Neural crest cell (in vitro differentiated cells): Measurements from ENCODE around the gene TMEM9. TPM values are rescaled to one million over a fixed set of nuclear protein-coding genes. Genes with fewer than 3 reads are reported as not detected.

Experiments
- DNase-seq: peaks from one replicate; pipeline ENCODE4 v3.0.0; 2021; ENCODE audit warnings: low read depth, mixed read lengths, low spot score
- H3K27ac Mint-ChIP-seq: one replicate; pipeline ENCODE4 v1.8.0; 2021; ENCODE audit warnings: mild to moderate bottlenecking, mixed read lengths; ENCODE audit not compliant: unreplicated experiment
- H3K27me3 Mint-ChIP-seq: 2 replicates; pipeline ENCODE4 v1.8.0; 2021; ENCODE audit warnings: low read depth, mild to moderate bottlenecking, mixed read lengths
- H3K36me3 Mint-ChIP-seq: 2 replicates; pipeline ENCODE4 v1.8.0; 2021; ENCODE audit warnings: low read depth, mild to moderate bottlenecking, mixed read lengths
- H3K4me1 Mint-ChIP-seq: 2 replicates; pipeline ENCODE4 v1.8.0; 2021; ENCODE audit warnings: mixed read lengths
- H3K4me3 Mint-ChIP-seq: one replicate; pipeline ENCODE4 v1.8.0; 2021; ENCODE audit warnings: mild to moderate bottlenecking, mixed read lengths
- H3K9me3 Mint-ChIP-seq: 2 replicates; pipeline ENCODE4 v1.8.0; 2021; ENCODE audit warnings: mixed read lengths
- CTCF ChIP-seq: fragments of 200-600 bp; sonication (generic); conservative IDR thresholded peaks from 2 replicates; pipeline ENCODE4 v1.5.0; 2021; ENCODE audit warnings: antibody characterized with exemption, mild to moderate bottlenecking
- total RNA-seq: library from RNA; stranded (reverse); gene quantifications from 2 replicates; pipeline ENCODE4 v1.2.1, GENCODE V29; 2021

Gene TMEM9
- total RNA-seq, 1 donor from 2014 or later, result 89.4 TPM

GRCh38 chr1:201094832-201095231 is 59.4 kb downstream of the TMEM9 start:
- Mint-ChIP-seq H3K27ac (no peak overlapping the region), H3K9me3 (no peaks in the 10 kb centered on the region), H3K4me1 (peaks cover 21% of the 10 kb centered on the region), H3K36me3 (no peaks in the 10 kb centered on the region), H3K4me3 (no peak overlapping the region), H3K27me3 (no peaks in the 10 kb centered on the region)
- TF ChIP-seq CTCF, result no peak
- DNase-seq, result no peak

- no peak for TF ChIP-seq CTCF
- H3K4me3 Mint-ChIP-seq, result no peak overlapping the region
- peak overlapping the region; percentile 72 for H3K27ac Mint-ChIP-seq
- no peaks in the 10 kb centered on the region for H3K27me3 Mint-ChIP-seq
- H3K9me3 Mint-ChIP-seq, result no peaks in the 10 kb centered on the region
- peaks cover 23% of the 10 kb centered on the region for H3K4me1 Mint-ChIP-seq
- no peaks in the 10 kb centered on the region for H3K36me3 Mint-ChIP-seq
- DNase-seq, result no peak
These were observed 60.3 kb downstream of the TMEM9 start for GRCh38 chr1:201093962-201094361.

DNA sequence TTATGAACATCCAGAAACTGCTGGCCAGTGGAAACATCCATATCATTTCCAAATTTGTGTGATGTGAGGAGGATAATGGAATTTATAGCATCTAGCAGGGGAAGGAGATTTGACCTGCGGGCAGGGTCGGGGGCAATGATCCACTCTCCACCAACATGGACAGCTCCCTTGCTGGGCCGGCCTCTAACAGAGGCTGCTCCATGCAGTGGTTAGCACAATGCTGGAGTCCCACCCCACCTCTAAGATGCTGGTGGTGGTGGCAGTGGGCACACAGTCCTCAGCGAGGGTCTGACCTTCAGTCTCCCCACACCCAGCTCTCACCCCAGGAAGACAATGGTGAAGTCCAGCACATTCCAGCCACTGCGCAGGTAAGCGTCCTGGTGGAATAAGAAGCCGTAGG is 60.7 kb downstream of the TMEM9 start:
- no peaks in the 10 kb centered on the region for H3K9me3 Mint-ChIP-seq
- H3K27ac Mint-ChIP-seq, result no peak overlapping the region
- peaks cover 23% of the 10 kb centered on the region for H3K4me1 Mint-ChIP-seq
- TF ChIP-seq CTCF, result no peak
- DNase-seq, result no peak
- H3K36me3 Mint-ChIP-seq, result no peaks in the 10 kb centered on the region
- no peak overlapping the region for H3K4me3 Mint-ChIP-seq
- no peaks in the 10 kb centered on the region for H3K27me3 Mint-ChIP-seq

DNA sequence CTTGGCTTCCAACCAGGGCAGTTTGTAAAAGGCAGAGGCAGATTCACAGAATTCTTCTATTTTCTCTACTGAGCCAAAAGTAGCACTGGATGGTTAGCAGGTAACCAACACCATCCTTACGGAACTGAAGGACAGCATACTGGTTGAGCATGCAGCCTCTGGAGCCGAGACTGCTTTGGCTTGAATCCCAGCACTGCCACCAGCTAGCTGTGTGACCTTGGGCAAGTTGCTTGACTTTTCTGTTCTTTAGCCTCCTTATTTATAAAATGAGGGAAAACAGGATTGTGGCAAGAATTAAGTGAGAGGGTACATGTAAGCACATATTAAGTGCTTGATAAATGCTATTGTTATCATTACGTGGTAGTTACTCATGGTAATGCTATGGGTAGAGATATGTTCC is 61.5 kb downstream of the TMEM9 start:
- no peak for TF ChIP-seq CTCF
- Mint-ChIP-seq H3K4me3 (no peak overlapping the region), H3K4me1 (peaks cover 18% of the 10 kb centered on the region), H3K27me3 (no peaks in the 10 kb centered on the region), H3K36me3 (no peaks in the 10 kb centered on the region), H3K9me3 (no peaks in the 10 kb centered on the region), H3K27ac (no peak overlapping the region)
- no peak for DNase-seq

DNA sequence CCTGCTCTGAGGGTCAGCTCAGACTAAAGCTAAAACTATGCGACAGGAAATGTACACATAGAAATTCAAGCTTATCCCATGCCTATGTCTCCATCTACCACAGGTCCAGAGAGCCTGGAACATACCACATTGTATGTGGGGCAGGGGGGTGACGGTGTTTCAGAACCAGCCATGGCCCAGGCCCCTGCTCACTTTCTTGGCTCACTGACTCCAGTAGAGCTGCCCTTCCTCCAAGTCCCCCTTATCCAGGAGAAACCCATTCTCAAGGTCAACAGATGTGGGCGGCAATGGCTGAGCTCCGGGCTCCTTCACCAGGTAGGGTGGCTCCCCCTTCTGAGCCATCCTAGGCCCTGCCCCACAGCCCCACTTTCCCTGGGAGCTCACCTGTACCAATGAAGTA is 63.0 kb downstream of the TMEM9 start:
- Mint-ChIP-seq H3K9me3 (no peaks in the 10 kb centered on the region), H3K27ac (no peak overlapping the region), H3K36me3 (no peaks in the 10 kb centered on the region), H3K4me1 (peaks cover 9% of the 10 kb centered on the region), H3K4me3 (no peak overlapping the region), H3K27me3 (no peaks in the 10 kb centered on the region)
- no peak for TF ChIP-seq CTCF
- DNase-seq, result no peak

DNA sequence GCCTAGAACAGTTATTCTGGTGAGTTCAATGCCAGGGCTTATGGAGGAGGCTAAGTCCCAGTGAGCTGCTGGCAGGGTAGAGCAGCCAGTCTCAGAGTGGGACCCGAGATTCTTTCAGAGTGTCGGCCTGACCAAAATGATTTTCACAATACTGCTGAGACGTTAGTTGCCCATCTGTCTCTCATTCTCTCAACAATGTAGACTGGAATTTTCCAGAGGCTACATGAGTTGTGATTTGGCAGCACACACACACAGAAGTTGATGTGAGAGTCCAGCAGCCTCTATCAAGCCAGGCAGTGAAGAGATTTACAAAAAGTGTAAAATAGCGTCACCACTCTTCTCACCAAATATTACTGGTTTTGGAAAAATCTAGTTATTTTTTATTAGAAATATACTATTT is 63.7 kb downstream of the TMEM9 start:
- H3K4me1 Mint-ChIP-seq, result peaks cover 9% of the 10 kb centered on the region
- H3K9me3 Mint-ChIP-seq, result no peaks in the 10 kb centered on the region

More for the DNA sequence above, 63.7 kb downstream of the TMEM9 start:
- no peak for DNase-seq
- Mint-ChIP-seq H3K27ac (no peak overlapping the region), H3K36me3 (no peaks in the 10 kb centered on the region), H3K4me3 (no peak overlapping the region), H3K27me3 (no peaks in the 10 kb centered on the region)
- no peak for TF ChIP-seq CTCF
